CD4-positive, alpha-beta memory T cell (primary cell): Measurements from ENCODE around the gene CAMK4. TPM values are rescaled to one million over a fixed set of nuclear protein-coding genes. Genes with fewer than 3 reads are reported as not detected.
"Not testable (repeated sequence)": the region's sequence is repeated elsewhere in the genome, so short reads cannot be mapped to it uniquely, and the experiment has no call there.

ENCODE experiments used
- CTCF ChIA-PET: fragments of 350-600 bp; sonication (Branson Sonifier 250); formaldehyde crosslinking; loops from one replicate; lab custom pipeline; 2021; ENCODE audit warnings: inconsistent platforms; ENCODE audit not compliant: partially characterized antibody; lab: Charles Lee
- POLR2A ChIA-PET: fragments of 350-600 bp; sonication (Branson Sonifier 250); formaldehyde crosslinking; loops from one replicate; lab custom pipeline; 2021; ENCODE audit not compliant: partially characterized antibody; lab: Charles Lee
- DNase-seq, 5 donors: peaks; one replicate each; pipeline versions ENCODE4 v3.0.0 to v3.0.0-alpha.2; 2020 to 2022; ENCODE audit warnings: mixed read lengths in 1 of 5
- H3K27ac ChIP-seq: one replicate; pipeline ENCODE4 v1.7.0; 2013; ENCODE audit warnings: low read depth, low read length
- H3K27me3 ChIP-seq: 2 replicates; pipeline ENCODE4 v1.7.0; 2013; ENCODE audit warnings: mild to moderate bottlenecking, low read length, moderate library complexity; ENCODE audit not compliant: insufficient read depth
- H3K36me3 ChIP-seq: 2 replicates; pipeline ENCODE4 v1.7.0; 2013; ENCODE audit warnings: mild to moderate bottlenecking, low read length, moderate library complexity; ENCODE audit not compliant: insufficient read depth
- H3K4me1 ChIP-seq: 2 replicates; pipeline ENCODE4 v1.7.0; 2013; ENCODE audit warnings: mild to moderate bottlenecking, low read length, moderate library complexity; ENCODE audit not compliant: insufficient read depth
- H3K4me3 ChIP-seq, 2 donors: one replicate each; pipeline ENCODE4 v1.7.0; 2013; ENCODE audit warnings: low read length in 2 of 2, mild to moderate bottlenecking in 1 of 2
- H3K9me3 ChIP-seq, 2 donors: one replicate each; pipeline ENCODE4 v1.7.0; 2013; ENCODE audit warnings: low read length in 2 of 2, control low read depth in 1 of 2; ENCODE audit not compliant: control insufficient read depth in 1 of 2
- H3K27ac Mint-ChIP-seq, 7 donors: one replicate each; pipeline ENCODE4 v1.8.0; 2020 to 2021; ENCODE audit warnings: mixed read lengths in 7 of 7, mild to moderate bottlenecking in 6 of 7, inconsistent platforms in 3 of 7, moderate library complexity in 3 of 7
- H3K27me3 Mint-ChIP-seq, 2 donors: one replicate each; pipeline ENCODE4 v1.8.0; 2020 to 2021; ENCODE audit warnings: mixed read lengths in 2 of 2
- H3K36me3 Mint-ChIP-seq, 2 donors: one replicate each; pipeline ENCODE4 v1.8.0; 2020 to 2021; ENCODE audit warnings: mixed read lengths in 2 of 2, inconsistent platforms in 1 of 2, mild to moderate bottlenecking in 1 of 2
- H3K4me1 Mint-ChIP-seq, 4 donors: one replicate each; pipeline ENCODE4 v1.8.0; 2020 to 2021; ENCODE audit warnings: mixed read lengths in 4 of 4, mild to moderate bottlenecking in 1 of 4
- H3K4me3 Mint-ChIP-seq, 8 donors: one replicate each; pipeline ENCODE4 v1.8.0; 2020 to 2021; ENCODE audit warnings: mixed read lengths in 8 of 8, mild to moderate bottlenecking in 7 of 8, moderate library complexity in 6 of 8, inconsistent platforms in 3 of 8
- H3K9me3 Mint-ChIP-seq, 8 donors: one replicate each; pipeline ENCODE4 v1.8.0; 2020 to 2021; ENCODE audit warnings: mixed read lengths in 8 of 8, mild to moderate bottlenecking in 5 of 8, inconsistent platforms in 3 of 8, moderate library complexity in 1 of 8
- intact Hi-C: fragments of 100-400 bp; cut with micrococcal nuclease; formaldehyde crosslinking; loops from one replicate; pipeline ENCODE4 v1.15.1; 2023
- polyA plus RNA-seq, 2 donors: library from polyadenylated mRNA; unstranded; fragments of 300-500 nt; fragmentation: Illumina TruSeq; gene quantifications; one replicate each; pipeline ENCODE4 v1.2.3, GENCODE V29; 2021
- total RNA-seq, 2 experiments: library from RNA; stranded (reverse); gene quantifications; one replicate each; pipeline ENCODE4 v1.2.3, GENCODE V29; 2021

The CAMK4 gene
- total and polyA plus RNA-seq, 4 experiments from 2014 or later, result 84.3 to 257 (median 165) TPM

- no peaks in the 10 kb centered on the region for H3K27me3 ChIP-seq
Measured at GRCh38 chr5:111294551-111294950, 70.4 kb downstream of the CAMK4 start.

GRCh38 chr5:111295649-111296048 is 71.5 kb downstream of the CAMK4 start:
- Mint-ChIP-seq H3K4me1 (peaks cover 24 to 42% (median 32%) of the 10 kb centered on the region in 4 donors), H3K9me3 (peaks cover 0 to 24% (median 10%) of the 10 kb centered on the region in 8 donors), H3K36me3 (peaks cover 23 to 30% of the 10 kb centered on the region in 2 donors), H3K27me3 (no peaks in the 10 kb centered on the region), H3K27ac (no peak overlapping the region), H3K4me3 (no peak overlapping the region)
- intact Hi-C loops, result loop anchor here (10.0 kb wide), 1 partner anchor 49 kb away; no protein-coding TSS in a partner anchor
- DNase-seq, result no peak
- POLR2A ChIA-PET, result no interaction called here
- H3K27ac ChIP-seq, result no peak overlapping the region
- H3K4me1 ChIP-seq, result peaks cover 15% of the 10 kb centered on the region
- CTCF ChIA-PET, result interaction anchor here (1.2 kb wide), 2 partner anchors 60 to 72 kb away, joined by 3 read pairs; no protein-coding TSS in a partner anchor
- H3K27me3 ChIP-seq, result no peaks in the 10 kb centered on the region
- H3K4me3 ChIP-seq, result no peak overlapping the region
- no peaks in the 10 kb centered on the region for H3K36me3 ChIP-seq
- no peaks in the 10 kb centered on the region for H3K9me3 ChIP-seq

More at GRCh38 chr5:111294551-111294950, 70.4 kb downstream of the CAMK4 start:
- Histone ChIP-seq H3K27ac (no peak overlapping the region), H3K9me3 (no peaks in the 10 kb centered on the region), H3K4me3 (no peak overlapping the region), H3K4me1 (peaks cover 8% of the 10 kb centered on the region), H3K36me3 (peaks cover 3% of the 10 kb centered on the region)
- Mint-ChIP-seq H3K4me3 (no peak overlapping the region), H3K27me3 (no peaks in the 10 kb centered on the region), H3K4me1 (peaks cover 26 to 47% (median 36%) of the 10 kb centered on the region in 4 donors), H3K36me3 (peaks cover 18 to 33% of the 10 kb centered on the region in 2 donors), H3K27ac (peak overlapping the region in 1 of 7 donors; percentile 35), H3K9me3 (peaks cover 0 to 19% (median 8%) of the 10 kb centered on the region in 8 donors)
- intact Hi-C loops, result loop anchor here (10.0 kb wide), 1 partner anchor 50 kb away; no protein-coding TSS in a partner anchor
- POLR2A ChIA-PET, result interaction anchor here (0.9 kb wide), 1 partner anchor 72 kb away, joined by 3 read pairs; no protein-coding TSS in a partner anchor
- CTCF ChIA-PET, result interaction anchor here (1.6 to 1.7 kb wide), 2 partner anchors 16 to 237 kb away, joined by 4 read pairs; no protein-coding TSS in a partner anchor
- DNase-seq, result no peak

- Mint-ChIP-seq H3K27me3 (no peaks in the 10 kb centered on the region), H3K9me3 (peaks cover 0 to 24% (median 10%) of the 10 kb centered on the region in 8 donors), H3K27ac (no peak overlapping the region), H3K36me3 (peaks cover 27 to 34% of the 10 kb centered on the region in 2 donors), H3K4me3 (no peak overlapping the region), H3K4me1 (peaks cover 24 to 38% (median 32%) of the 10 kb centered on the region in 4 donors)
- DNase-seq, result no peak
- ChIA-PET POLR2A (no interaction called here), CTCF (interaction anchor here (1.2 to 2.2 kb wide), 2 partner anchors 18 to 73 kb away, joined by 3 to 7 read pairs; no protein-coding TSS in a partner anchor)
- Histone ChIP-seq H3K36me3 (no peaks in the 10 kb centered on the region), H3K27me3 (no peaks in the 10 kb centered on the region), H3K27ac (no peak overlapping the region), H3K4me1 (peaks cover 15% of the 10 kb centered on the region), H3K9me3 (no peaks in the 10 kb centered on the region), H3K4me3 (no peak overlapping the region)
- intact Hi-C loops, result loop anchor here (10.0 kb wide), 1 partner anchor 48 kb away; no protein-coding TSS in a partner anchor
Measured at GRCh38 chr5:111296570-111296969, 72.4 kb downstream of the CAMK4 start.

GRCh38 chr5:111299067-111299481 is 74.9 kb downstream of the CAMK4 start:
- H3K9me3 Mint-ChIP-seq, result peaks cover 0 to 24% (median 10%) of the 10 kb centered on the region in 8 donors
- H3K27me3 Mint-ChIP-seq, result no peaks in the 10 kb centered on the region
- H3K36me3 ChIP-seq, result no peaks in the 10 kb centered on the region
- H3K4me1 Mint-ChIP-seq, result peaks cover 23 to 40% (median 30%) of the 10 kb centered on the region in 4 donors
- no peaks in the 10 kb centered on the region for H3K27me3 ChIP-seq
- ChIA-PET POLR2A (no interaction called here), CTCF (interaction anchor here (1.0 to 2.2 kb wide), 2 partner anchors 20 to 142 kb away, joined by 3 to 7 read pairs; no protein-coding TSS in a partner anchor)
- DNase-seq, result peak in 1 of 5 donors; percentile 6
- H3K36me3 Mint-ChIP-seq, result peaks cover 27 to 35% of the 10 kb centered on the region in 2 donors
- H3K27ac Mint-ChIP-seq, result no peak overlapping the region
- intact Hi-C loops, result loop anchor here (10.0 kb wide), 1 partner anchor 46 kb away; no protein-coding TSS in a partner anchor
- H3K4me1 ChIP-seq, result peaks cover 15% of the 10 kb centered on the region
- H3K9me3 ChIP-seq, result no peaks in the 10 kb centered on the region
- H3K27ac ChIP-seq, result no peak overlapping the region
- H3K4me3 ChIP-seq, result no peak overlapping the region
- H3K4me3 Mint-ChIP-seq, result peak overlapping the region in 3 of 8 donors; percentile 24 to 43 (median 36)

- Mint-ChIP-seq H3K4me1 (peaks cover 20 to 36% (median 25%) of the 10 kb centered on the region in 4 donors), H3K9me3 (peaks cover 0 to 24% (median 10%) of the 10 kb centered on the region in 8 donors), H3K27ac (peak overlapping the region in 1 of 7 donors; percentile 69), H3K27me3 (no peaks in the 10 kb centered on the region), H3K36me3 (peaks cover 26 to 35% of the 10 kb centered on the region in 2 donors), H3K4me3 (peak overlapping the region in 2 of 8 donors; percentile 15 to 29)
- DNase-seq, result no peak
- no peaks in the 10 kb centered on the region for H3K27me3 ChIP-seq
- POLR2A ChIA-PET, result no interaction called here
- no peak overlapping the region for H3K27ac ChIP-seq
- intact Hi-C loops, result loop anchor here (10.0 kb wide), 1 partner anchor 45 kb away; no protein-coding TSS in a partner anchor
- no peaks in the 10 kb centered on the region for H3K36me3 ChIP-seq
- peaks cover 14% of the 10 kb centered on the region for H3K4me1 ChIP-seq
- H3K4me3 ChIP-seq, result no peak overlapping the region
- CTCF ChIA-PET, result interaction anchor here (1.0 kb wide), 1 partner anchor 143 kb away, joined by 3 read pairs; no protein-coding TSS in a partner anchor
- no peaks in the 10 kb centered on the region for H3K9me3 ChIP-seq
Measured at GRCh38 chr5:111299831-111300432, 75.7 kb downstream of the CAMK4 start.

- Mint-ChIP-seq H3K4me3 (peak overlapping the region in 1 of 8 donors; percentile 49), H3K27me3 (no peaks in the 10 kb centered on the region), H3K27ac (no peak overlapping the region), H3K4me1 (peaks cover 15 to 28% (median 17%) of the 10 kb centered on the region in 4 donors), H3K9me3 (peaks cover 0 to 24% (median 10%) of the 10 kb centered on the region in 8 donors), H3K36me3 (peaks cover 26 to 30% of the 10 kb centered on the region in 2 donors)
- POLR2A ChIA-PET, result no interaction called here
- H3K36me3 ChIP-seq, result no peaks in the 10 kb centered on the region
- intact Hi-C loops, result no loop called here
- H3K4me1 ChIP-seq, result peaks cover 7% of the 10 kb centered on the region
- H3K27me3 ChIP-seq, result no peaks in the 10 kb centered on the region
- CTCF ChIA-PET, result no interaction called here
- DNase-seq, result no peak
- H3K4me3 ChIP-seq, result no peak overlapping the region
- no peaks in the 10 kb centered on the region for H3K9me3 ChIP-seq
- H3K27ac ChIP-seq, result no peak overlapping the region
Measured at GRCh38 chr5:111301264-111301663, 77.1 kb downstream of the CAMK4 start.

GRCh38 chr5:111302043-111302442 is 77.9 kb downstream of the CAMK4 start:
- intact Hi-C loops, H3K36me3 ChIP-seq, H3K4me1 ChIP-seq, H3K4me3 ChIP-seq, H3K27ac ChIP-seq, H3K27me3 ChIP-seq, CTCF ChIA-PET, POLR2A ChIA-PET, H3K27me3 Mint-ChIP-seq, H3K4me3 Mint-ChIP-seq, H3K9me3 ChIP-seq, H3K27ac Mint-ChIP-seq, DNase-seq: not testable (repeated sequence)
- peaks cover 11 to 28% (median 15%) of the 10 kb centered on the region in 4 donors for H3K4me1 Mint-ChIP-seq
- peaks cover 0 to 24% (median 10%) of the 10 kb centered on the region in 8 donors for H3K9me3 Mint-ChIP-seq
- peaks cover 26 to 29% of the 10 kb centered on the region in 2 donors for H3K36me3 Mint-ChIP-seq
